Nephron progenitor cell (in vitro differentiated cells): ENCODE results near the gene FHL3.
A peak's percentile ranks its signal among the peaks of the same experiment; 100 is the strongest.

Experiments
- DNase-seq: peaks from one replicate; pipeline ENCODE4 v3.0.0; 2021
- H3K27ac Mint-ChIP-seq: 2 replicates; pipeline ENCODE4 v1.8.0; 2021; ENCODE audit warnings: mild to moderate bottlenecking, moderate library complexity, mixed read lengths
- H3K27me3 Mint-ChIP-seq: 2 replicates; pipeline ENCODE4 v1.8.0; 2021; ENCODE audit warnings: mild to moderate bottlenecking, low read depth, mixed read lengths; ENCODE audit not compliant: poor library complexity
- H3K36me3 Mint-ChIP-seq: 2 replicates; pipeline ENCODE4 v1.8.0; 2021; ENCODE audit warnings: low read depth, mixed read lengths
- H3K4me1 Mint-ChIP-seq: 2 replicates; pipeline ENCODE4 v1.8.0; 2021; ENCODE audit warnings: mixed read lengths
- H3K4me3 Mint-ChIP-seq: 2 replicates; pipeline ENCODE4 v1.8.0; 2021; ENCODE audit warnings: mild to moderate bottlenecking, moderate library complexity, mixed read lengths
- H3K9me3 Mint-ChIP-seq: 2 replicates; pipeline ENCODE4 v1.8.0; 2021; ENCODE audit warnings: mild to moderate bottlenecking, moderate library complexity, mixed read lengths
- TF ChIP-seq, protein P1 (sequence below): fragments of 200-600 bp; sonication (generic); IDR thresholded peaks from 2 replicates; pipeline ENCODE4 v1.5.0; 2021; ENCODE audit warnings: antibody characterized with exemption

Gene FHL3

DNA sequence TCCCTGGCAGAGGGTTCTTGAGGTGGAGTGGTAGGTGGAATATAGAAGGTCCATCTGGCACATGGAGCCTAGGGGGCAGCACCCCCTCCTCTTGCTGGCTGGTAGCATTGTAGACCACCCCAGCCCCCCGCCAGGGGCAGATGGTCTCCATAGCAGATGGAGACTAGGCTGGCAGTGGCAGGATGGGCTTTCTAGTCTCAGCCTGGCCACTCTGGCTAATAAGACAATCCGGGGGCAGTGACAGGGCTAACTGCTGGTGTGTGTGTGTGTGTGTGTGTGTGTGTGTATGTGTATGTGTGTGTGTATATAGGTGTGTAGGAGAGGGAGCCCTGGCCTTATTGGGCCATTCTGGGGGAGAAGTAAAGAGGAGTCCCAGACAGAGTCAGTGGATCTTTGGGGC is 23.4 kb upstream of the FHL3 start:
- peak overlapping the region; percentile 44 for H3K4me3 Mint-ChIP-seq
- peaks cover 54% of the 10 kb centered on the region for H3K4me1 Mint-ChIP-seq
- no peak for DNase-seq

DNA sequence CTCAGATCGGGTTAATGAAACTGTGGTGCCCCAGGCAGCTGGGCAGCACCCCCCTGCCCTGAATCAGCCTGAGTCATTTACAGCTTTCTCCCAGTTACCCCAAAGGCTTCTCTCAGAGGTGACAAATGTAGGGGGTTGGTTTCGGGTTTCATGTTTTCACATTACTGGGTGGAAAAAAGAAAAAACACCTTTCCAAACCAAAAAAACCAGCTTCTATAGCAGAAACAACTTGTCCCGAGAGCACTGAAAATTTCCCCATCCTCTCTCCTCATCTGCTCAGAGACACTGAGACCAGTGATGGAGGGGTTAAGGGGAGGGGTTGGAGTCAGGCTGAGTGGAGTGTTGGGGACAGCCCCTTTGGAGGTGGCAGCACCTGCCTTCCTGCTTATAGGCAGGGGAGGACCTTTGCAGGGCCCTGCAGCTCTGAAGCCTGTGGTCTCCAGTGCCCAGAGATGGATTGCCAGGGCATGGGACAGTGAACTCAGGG is 22.8 kb upstream of the FHL3 start:
- peak overlapping the region; percentile 44 for H3K4me3 Mint-ChIP-seq
- H3K9me3 Mint-ChIP-seq, result no peaks in the 10 kb centered on the region
- DNase-seq, result no peak
- H3K27ac Mint-ChIP-seq, result no peak overlapping the region
- peaks cover 8% of the 10 kb centered on the region for H3K27me3 Mint-ChIP-seq
- TF ChIP-seq, protein P1, sequence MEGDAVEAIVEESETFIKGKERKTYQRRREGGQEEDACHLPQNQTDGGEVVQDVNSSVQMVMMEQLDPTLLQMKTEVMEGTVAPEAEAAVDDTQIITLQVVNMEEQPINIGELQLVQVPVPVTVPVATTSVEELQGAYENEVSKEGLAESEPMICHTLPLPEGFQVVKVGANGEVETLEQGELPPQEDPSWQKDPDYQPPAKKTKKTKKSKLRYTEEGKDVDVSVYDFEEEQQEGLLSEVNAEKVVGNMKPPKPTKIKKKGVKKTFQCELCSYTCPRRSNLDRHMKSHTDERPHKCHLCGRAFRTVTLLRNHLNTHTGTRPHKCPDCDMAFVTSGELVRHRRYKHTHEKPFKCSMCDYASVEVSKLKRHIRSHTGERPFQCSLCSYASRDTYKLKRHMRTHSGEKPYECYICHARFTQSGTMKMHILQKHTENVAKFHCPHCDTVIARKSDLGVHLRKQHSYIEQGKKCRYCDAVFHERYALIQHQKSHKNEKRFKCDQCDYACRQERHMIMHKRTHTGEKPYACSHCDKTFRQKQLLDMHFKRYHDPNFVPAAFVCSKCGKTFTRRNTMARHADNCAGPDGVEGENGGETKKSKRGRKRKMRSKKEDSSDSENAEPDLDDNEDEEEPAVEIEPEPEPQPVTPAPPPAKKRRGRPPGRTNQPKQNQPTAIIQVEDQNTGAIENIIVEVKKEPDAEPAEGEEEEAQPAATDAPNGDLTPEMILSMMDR, result no peak
- H3K36me3 Mint-ChIP-seq, result peaks cover 19% of the 10 kb centered on the region
- peaks cover 54% of the 10 kb centered on the region for H3K4me1 Mint-ChIP-seq

More for the DNA sequence above, 23.4 kb upstream of the FHL3 start:
- H3K27me3 Mint-ChIP-seq, result peaks cover 10% of the 10 kb centered on the region
- peaks cover 16% of the 10 kb centered on the region for H3K36me3 Mint-ChIP-seq
- no peak overlapping the region for H3K27ac Mint-ChIP-seq
- TF ChIP-seq, protein P1, result no peak
- no peaks in the 10 kb centered on the region for H3K9me3 Mint-ChIP-seq

DNA sequence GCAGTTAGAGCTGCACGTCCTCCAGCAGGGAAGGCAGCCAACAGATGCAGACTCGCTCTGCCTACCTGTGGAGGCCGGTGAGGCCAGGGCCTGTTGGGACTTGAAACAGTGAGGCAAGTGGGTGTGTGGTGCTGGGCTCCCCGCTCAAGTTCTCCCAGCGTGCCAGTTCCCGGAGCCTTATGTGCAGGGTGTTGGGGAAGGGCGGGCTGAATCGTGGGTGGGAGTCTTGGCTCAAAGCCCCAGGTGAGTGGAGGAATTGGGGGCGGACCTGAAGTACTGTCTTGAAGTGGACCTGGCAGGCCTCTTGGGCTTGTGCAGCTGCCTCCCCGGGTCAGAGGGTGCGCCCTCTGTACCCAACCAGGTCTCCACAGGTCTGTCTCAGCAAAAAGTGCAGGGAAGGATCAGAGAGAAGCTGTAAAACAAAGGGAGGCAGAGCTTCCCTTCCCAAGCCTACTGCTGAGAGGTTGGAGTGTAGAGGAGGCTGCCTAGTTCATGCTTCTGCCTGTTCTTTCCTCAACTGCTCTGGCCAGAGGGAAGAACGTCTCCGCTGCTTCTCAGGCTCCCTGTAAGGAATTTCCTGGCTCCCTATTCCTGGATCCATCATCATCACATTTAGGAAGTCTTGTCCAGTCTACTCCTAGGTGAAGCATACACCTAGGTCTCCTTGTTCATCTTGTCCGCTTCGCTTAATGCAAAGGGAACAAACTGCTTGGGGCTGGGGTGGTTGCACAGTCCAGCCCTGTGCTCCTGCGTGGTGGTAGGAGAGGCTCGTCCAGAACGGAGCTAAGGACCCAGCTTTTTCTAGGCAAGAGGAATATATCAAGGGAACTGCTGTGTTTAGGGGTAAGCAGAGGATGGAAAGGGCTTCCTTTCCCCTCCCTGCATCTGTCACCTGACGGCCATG is 22.1 kb upstream of the FHL3 start:
- H3K27ac Mint-ChIP-seq, result no peak overlapping the region
- H3K36me3 Mint-ChIP-seq, result peaks cover 25% of the 10 kb centered on the region
- H3K9me3 Mint-ChIP-seq, result no peaks in the 10 kb centered on the region
- no peak for DNase-seq
- no peak overlapping the region for H3K4me3 Mint-ChIP-seq
- H3K4me1 Mint-ChIP-seq, result peaks cover 60% of the 10 kb centered on the region
- TF ChIP-seq, protein P1, result no peak
- H3K27me3 Mint-ChIP-seq, result peaks cover 8% of the 10 kb centered on the region

DNA sequence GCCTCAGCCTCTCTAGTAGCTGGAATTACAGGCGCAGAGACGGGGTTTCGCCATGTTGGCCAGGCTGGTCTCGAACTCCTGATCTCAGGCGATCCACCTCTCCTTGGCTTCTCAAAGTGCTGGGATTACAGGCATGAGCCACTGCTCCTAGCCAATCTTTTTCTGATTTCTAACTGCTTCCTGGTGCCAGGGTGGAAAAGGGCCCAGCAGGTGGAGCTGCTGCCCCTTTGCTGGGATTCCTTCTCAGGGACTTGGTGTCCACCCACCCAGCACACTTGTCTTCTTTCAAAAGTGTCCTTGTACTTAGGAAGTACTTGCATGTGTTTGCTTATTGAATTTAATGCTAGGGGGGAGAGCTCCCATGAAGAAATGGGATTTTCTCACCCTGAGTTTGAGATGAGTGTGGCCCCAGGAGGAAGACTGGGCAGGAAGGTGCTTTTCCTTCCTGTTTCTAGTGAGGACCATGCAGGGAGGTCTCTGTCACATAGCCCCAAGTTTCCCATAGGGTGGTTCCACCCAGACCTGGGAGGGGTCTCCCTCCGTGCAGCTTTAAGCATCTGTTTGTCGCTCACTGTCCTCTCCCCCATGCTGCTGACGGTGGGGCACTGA is 21.4 kb upstream of the FHL3 start:
- Mint-ChIP-seq H3K4me1 (peaks cover 65% of the 10 kb centered on the region), H3K27ac (peak overlapping the region; percentile 22), H3K4me3 (no peak overlapping the region), H3K9me3 (no peaks in the 10 kb centered on the region), H3K27me3 (peaks cover 5% of the 10 kb centered on the region), H3K36me3 (peaks cover 33% of the 10 kb centered on the region)
- TF ChIP-seq, protein P1, result peak; percentile 80
- peak; percentile 70 for DNase-seq

DNA sequence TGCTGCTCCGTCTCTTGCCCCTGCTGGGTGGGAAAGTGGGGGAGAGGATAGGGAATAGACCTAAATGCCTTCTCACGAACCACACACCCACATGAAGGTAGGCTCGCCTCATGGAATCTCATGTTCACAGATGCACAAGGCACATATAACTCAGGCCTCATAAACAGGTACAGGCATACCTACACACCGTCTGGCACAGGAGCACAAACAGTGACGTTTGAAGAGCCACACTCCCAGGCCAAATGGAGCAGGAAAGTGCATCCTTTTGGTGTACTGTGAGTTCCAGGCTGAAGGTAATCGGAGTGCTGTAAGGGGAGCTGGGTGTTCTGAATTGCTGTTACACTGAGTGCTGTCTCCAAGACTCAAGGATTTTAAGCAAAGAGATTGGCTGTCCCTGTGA is 20.4 kb upstream of the FHL3 start:
- no peaks in the 10 kb centered on the region for H3K9me3 Mint-ChIP-seq
- peaks cover 57% of the 10 kb centered on the region for H3K4me1 Mint-ChIP-seq
- H3K36me3 Mint-ChIP-seq, result peaks cover 33% of the 10 kb centered on the region
- peak overlapping the region; percentile 67 for H3K27ac Mint-ChIP-seq
- H3K27me3 Mint-ChIP-seq, result peaks cover 5% of the 10 kb centered on the region
- TF ChIP-seq, protein P1, result no peak
- no peak for DNase-seq
- no peak overlapping the region for H3K4me3 Mint-ChIP-seq
